Erythroblast (primary cell): Measurements from ENCODE around the gene NNAT.
"Not testable (repeated sequence)": the region's sequence is repeated elsewhere in the genome, so short reads cannot be mapped to it uniquely, and the experiment has no call there.

ENCODE experiments used
- DNase-seq, 2 experiments: peaks; one replicate each; lab custom pipeline; 2025; lab: John Stamatoyannopoulos, UW
- GATA1 ChIP-seq: IDR thresholded peaks from 2 replicates; pipeline ENCODE4 v1.6.1; 2011; ENCODE audit warnings: low read depth, mild to moderate bottlenecking, control low read depth, low read length, moderate library complexity
- POLR2A ChIP-seq: IDR thresholded peaks from 2 replicates; pipeline ENCODE4 v1.6.1; 2011; ENCODE audit warnings: mild to moderate bottlenecking, low read length

NNAT gene

DNA sequence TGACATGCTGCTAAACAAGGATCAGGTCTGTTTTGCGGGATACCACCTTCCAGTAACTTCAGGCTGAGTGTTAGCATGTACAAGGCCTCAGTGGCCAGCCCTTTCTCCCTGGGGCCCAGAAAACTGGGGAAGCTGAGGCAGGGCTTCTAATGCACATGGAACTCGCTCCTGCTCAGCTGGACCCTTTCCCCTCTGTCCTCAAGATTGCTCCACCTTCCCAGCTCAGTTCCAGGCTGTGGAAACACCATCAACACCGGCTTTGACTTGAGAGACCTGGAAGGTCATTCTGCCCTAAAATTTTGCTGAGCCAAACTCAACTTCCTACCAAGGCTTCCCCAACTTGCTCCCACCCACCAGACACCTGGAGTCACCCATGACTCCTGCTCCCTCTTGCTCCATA lies 10.8 kb downstream of the NNAT start:
- DNase-seq, result no peak
- TF ChIP-seq POLR2A (no peak), GATA1 (no peak)

DNA sequence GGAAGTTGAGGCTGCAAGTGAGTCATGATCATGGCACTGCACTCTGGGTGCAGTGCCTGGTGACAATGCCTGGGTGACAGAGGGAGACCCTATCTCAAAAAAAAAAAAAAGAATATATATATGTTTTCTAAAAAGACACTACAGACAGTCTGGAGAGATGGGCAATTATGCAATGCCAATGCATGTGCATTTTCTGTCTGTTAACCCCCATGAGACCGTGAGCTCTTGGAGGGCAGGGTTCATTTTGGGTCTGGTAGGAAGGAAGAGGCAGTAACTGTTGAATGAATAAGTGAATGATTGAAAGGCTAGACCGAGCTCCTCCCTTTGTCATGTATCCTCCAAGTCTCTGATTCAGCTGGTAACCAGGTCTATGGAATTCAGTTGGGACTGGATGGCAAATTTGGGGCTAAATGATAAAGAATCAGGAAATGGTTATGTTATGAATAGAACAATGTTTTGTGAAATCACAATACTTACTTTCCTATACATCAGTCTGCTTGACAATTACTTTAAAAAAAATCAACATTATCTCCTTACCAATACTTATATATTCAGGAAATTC lies 12.2 kb downstream of the NNAT start:
- no peak for DNase-seq
- TF ChIP-seq POLR2A (no peak), GATA1 (no peak)

DNA sequence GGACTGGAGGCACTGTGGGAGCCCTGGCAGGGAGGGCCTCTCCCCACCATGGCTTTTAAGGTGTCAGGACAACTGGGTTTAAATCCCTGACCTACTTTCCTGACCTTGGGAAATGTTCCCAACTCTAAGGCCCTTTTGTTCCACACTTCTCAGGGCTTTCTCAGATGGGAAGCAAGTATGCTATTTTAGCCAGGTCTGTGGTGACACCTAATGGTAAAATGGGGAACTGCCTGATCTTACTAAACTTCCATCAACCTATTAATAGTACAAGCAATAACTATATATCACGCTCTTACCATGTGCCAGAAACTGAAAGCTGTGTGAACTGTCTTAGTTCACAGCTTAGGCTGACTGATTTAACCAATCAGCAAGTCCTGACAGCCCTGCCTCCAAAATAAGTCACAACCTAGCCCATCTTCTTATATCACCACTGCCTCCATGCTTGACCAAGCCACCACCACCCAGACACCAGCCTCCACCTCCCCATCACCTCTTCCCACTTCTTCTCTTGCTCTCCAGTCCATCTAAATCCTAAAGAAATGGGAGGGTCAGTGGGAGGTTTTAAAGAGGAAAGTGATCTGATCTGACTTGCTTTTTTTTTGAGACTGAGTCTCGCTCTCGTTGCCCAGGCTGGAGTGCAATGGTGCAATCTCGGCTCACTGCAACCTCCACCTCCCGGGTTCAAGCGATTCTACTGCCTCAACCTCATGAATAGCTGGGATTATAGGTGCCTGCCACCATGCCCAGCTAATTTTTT lies 13.5 kb downstream of the NNAT start:
- DNase-seq, result peak; percentile 61 to 83
- TF ChIP-seq GATA1, result no peak
- TF ChIP-seq POLR2A, result no peak

DNA sequence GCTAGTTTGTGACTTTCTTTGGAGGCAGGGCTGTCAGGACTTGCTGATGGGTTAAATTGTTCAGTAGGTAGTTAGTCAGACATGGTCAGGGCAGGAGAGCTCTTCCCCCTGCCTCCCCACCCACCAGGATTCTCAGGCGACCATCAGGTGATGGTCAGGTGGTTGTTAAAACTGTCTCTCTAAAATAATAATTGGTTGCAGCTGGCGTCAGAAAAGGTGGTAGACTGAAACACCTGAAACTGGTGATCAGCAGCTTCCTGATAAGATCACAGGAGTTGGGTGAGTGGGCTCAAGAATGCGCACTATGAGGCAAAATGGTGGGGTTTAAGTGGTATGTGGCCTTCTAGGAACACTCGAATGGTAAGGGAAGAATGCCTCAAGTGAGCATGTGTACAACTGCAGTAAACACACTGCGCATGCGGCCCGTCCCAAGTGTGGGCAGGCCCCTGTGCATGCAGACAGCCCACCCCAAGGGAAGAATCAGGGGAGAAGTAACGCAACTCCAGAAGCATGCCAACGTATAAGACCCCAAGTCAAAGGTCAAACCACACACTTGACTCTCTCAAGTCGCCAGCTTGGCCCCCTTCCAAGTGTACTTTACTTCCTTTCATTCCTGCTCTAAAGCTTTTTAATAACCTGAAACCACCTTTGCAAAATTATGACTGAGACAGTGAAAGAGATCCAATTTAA lies 14.5 kb downstream of the NNAT start:
- TF ChIP-seq POLR2A (no peak), GATA1 (no peak)

DNA sequence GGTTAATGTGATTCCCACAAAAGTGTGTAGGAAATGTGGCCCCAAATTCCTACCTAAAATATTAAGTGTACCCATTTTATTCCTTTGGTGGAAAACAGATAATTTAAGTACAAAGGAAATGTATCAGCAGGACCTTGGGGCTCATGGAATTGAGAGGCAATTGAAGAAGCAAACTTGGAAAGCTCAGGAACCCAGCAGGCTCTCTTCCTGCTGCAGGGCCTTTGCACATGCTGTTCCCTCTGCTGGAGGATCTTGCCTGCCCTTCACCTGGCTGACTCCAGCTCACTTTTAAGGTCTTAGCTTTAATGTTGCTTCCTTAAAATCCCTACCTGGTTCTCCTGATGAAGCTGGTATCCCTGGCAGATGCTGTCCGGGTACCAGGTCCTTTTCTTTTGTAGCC lies 16.5 kb downstream of the NNAT start:
- TF ChIP-seq GATA1, result no peak
- TF ChIP-seq POLR2A, result no peak
- no peak for DNase-seq

More for the DNA sequence above, 14.5 kb downstream of the NNAT start:
- DNase-seq, result no peak

DNA sequence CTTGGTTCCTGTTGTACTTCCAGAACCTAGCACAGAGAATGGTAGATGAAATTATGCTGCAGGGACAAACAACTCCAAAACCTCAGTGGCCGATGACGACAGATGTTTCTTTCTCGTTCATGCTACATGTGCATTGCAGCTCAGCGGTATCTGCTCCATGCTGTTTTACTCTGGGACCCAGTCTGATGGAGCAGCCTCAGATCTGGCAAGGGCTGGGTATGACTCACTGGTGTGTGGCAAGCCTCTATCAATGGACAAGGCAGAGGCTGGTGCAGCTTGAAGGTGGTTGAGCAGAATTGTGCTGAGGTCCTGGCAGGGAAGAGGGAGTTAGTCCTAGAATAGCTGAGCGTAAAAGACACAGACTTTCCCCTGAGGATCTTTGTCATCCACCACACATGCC lies 17.0 kb downstream of the NNAT start:
- no peak for TF ChIP-seq GATA1
- TF ChIP-seq POLR2A, result no peak
- DNase-seq, result no peak

DNA sequence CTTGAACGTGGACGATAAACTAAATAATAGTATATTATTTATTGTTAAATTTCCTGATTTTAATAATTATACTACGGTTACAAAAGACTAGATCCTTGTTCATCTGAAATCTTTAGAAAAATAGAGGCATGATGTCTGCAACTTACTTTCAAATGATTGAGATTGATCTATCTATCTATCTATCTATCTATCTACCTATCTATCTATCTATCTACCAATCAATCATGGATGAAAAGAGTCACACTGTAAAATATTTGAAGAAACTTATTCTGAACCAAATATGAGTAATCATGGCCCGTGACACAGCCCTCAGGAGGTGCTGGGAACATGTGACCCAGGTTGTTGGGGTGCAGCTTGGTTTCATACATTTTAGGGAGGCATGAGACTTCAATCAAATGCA lies 18.4 kb downstream of the NNAT start:
- DNase-seq, result no peak
- TF ChIP-seq GATA1, result no peak
- no peak for TF ChIP-seq POLR2A

DNA sequence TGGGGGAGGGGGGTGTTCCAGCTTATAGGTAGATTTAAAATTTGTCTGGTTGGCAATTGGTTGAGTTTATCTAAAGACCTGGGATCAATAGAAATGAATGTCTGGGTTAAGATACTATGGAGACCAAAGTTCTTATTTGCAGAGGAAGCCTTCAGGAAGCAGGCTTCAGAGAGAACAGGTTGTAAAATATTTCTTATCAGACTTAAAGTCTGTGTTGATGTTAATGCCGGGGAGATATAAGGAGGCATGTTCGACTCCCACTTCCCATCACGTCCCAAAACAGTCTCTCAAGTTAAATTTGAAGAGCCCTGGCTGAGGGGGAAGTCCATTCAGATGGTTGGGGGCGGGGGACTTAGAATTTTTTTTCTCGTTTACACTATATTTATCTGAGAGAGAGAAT lies 19.0 kb downstream of the NNAT start:
- TF ChIP-seq GATA1, result no peak
- TF ChIP-seq POLR2A, result no peak
- no peak for DNase-seq

DNA sequence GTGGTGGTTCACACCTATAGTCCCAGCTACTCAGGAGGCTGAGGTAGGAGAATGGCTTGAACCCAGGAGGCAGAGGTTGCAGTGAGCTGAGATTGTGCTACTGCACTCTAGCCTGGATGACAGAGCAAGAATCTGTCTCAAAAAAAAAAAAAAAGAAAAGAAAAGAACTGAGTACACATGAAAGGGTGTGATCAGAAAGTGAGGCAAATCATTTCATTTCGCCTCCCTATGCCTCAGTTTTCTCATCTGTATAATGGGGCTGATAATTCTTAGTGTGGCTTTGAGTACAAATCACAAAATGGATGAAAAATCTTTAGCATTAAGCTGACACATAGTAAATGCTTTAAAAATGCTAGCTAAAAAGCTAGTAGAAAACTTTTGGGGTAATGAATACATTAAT lies 19.8 kb downstream of the NNAT start:
- DNase-seq, result not testable (repeated sequence)

DNA sequence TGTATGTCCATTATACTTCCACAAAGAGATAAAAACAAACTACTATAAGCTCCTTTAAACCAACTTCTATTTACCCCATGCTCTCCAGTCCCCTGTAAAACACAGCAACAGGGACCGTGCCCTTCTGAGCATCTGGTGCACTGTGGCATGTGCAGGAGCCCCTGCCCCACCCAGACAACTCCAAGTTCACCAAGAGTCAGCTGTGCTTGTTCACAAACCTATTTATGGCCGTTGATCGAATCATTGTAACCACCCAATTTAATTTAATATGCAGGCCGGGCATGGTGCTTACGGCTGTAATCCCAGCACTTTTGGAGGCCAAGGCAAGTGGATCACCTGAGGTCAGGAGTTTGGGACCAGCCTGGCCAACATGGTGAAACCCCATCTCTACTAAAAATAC lies 20.3 kb downstream of the NNAT start:
- DNase-seq, result no peak
- no peak for TF ChIP-seq POLR2A
- TF ChIP-seq GATA1, result no peak

DNA sequence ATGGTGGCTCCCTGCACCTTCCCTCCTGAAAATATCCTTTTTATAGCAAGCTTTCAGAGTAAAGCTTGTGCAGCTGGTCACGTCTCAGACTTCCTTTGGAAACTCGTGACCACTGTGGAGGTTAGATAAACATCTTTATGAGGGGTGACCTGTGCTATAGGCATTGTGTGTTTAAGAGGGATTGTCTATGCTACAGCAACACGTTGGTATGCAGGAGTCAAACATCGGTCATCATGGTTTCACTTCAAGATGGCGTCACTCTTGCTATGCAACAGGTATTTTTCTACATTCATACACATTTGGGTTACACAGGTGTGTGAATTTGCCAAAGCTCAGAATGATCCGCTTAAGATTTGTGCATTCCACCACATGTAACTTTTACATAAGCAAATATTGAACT lies 21.2 kb downstream of the NNAT start:
- DNase-seq, result no peak

DNA sequence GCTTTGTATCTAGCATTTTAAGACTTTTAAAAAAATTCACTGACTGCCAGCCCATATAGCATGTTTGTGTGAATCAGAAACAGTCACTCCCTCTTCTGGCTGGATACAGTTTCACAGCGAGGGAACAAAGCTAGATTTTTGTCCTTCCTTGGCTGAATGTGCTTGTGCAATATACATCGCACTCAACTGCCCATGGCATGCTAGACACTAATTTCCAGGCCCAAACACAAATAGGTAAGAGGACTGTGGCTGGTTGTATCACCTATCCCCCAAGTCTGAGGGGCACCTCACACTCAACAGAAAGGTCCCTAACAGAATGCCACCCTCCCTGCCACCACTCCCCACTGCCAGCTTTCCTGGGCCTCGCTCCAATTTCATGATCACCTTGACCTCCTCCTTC lies 22.8 kb downstream of the NNAT start:
- TF ChIP-seq GATA1 (no peak), POLR2A (no peak)
- no peak for DNase-seq

More for the DNA sequence above, 21.2 kb downstream of the NNAT start:
- TF ChIP-seq POLR2A (no peak), GATA1 (no peak)

DNA sequence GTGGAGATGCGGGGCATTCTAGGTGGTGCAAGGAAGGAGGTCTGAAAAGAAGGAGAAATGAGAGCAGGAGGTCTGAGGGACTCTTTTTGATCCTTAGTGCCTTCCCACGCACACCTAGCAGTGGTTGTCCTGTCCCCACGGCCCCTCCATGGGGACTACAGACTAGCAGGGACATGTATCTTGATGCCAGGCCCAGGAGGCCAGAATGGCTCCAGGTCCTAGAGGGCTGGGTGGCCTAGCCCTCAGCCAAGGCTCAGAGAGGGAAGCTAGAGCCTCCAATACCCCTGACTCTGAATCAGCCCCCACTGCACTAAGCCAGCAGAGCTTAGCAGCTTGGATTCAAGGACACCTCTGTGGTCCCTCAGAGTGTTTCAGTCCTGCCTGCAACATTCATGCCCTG lies 23.3 kb downstream of the NNAT start:
- DNase-seq, result no peak
- TF ChIP-seq GATA1 (no peak), POLR2A (no peak)

DNA sequence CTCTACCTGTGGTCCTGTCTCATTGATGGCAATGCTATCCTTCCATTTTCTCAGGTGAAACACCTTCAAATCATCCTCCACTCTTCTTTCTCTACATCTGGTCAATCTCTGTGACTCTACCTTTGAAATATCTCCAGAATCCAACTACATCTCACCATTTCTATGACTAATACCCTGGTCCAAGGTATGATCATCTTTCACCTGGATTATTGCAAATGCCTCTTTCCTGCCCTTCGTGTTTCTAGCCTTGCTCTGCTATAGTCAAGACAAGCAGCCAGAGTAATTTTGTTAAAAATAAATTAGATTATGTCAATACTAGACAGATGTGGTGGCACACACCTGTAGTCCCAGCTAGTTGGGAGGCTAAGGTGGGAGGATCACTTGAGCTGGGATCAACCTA lies 24.5 kb downstream of the NNAT start:
- DNase-seq, result no peak
- no peak for TF ChIP-seq GATA1
- no peak for TF ChIP-seq POLR2A

DNA sequence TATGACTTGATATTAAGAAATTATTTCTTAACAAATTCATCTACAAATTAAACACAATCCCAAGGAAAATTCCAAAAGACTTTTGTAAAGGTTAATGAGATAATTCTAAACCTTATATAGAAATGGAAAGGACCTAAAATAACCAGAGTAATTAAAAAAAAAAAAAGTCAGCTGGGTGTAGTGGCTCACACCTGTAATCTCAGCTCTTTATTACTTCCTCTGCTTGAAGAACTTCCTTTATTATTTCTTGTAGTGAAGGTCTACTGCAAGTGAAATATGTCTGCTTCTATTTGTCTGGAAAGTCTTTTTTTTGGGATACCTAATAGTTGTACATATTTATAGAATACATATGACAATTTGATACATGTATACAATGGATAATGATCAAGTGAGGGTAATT lies 26.9 kb downstream of the NNAT start:
- no peak for TF ChIP-seq GATA1
- TF ChIP-seq POLR2A, result no peak
- no peak for DNase-seq

DNA sequence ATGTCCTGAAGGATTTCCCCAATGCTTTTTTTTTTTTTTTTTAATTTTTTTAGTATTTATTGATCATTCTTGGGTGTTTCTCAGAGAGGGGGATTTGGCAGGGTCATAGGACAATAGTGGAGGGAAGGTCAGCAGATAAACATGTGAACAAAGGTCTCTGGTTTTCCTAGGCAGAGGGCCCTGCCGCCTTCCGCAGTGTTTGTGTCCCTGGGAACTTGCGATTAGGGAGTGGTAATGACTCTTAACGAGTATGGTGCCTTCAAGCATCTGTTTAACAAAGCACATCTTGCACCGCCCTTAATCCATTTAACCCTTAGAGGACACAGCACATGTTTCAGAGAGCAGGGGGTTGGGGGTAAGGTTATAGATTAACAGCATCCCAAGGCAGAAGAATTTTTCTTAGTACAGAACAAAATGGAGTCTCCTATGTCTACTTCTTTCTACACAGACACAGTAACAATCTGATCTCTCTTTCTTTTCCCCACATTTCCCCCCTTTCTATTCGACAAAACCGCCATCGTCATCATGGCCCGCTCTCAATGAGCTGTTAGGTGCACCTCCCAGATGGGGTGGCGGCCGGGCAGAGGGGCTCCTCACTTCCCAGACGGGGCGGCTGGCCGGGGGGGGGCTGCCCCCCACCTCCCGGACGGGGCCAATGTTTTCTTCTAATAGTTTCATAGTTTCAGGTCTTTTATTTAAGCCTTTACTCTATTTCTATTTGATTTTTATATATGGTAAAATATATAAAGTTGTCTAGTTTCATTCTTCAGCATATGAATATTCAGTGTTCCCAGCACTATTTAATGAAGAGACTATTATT lies 29.3 kb downstream of the NNAT start:
- not testable (repeated sequence) for DNase-seq

DNA sequence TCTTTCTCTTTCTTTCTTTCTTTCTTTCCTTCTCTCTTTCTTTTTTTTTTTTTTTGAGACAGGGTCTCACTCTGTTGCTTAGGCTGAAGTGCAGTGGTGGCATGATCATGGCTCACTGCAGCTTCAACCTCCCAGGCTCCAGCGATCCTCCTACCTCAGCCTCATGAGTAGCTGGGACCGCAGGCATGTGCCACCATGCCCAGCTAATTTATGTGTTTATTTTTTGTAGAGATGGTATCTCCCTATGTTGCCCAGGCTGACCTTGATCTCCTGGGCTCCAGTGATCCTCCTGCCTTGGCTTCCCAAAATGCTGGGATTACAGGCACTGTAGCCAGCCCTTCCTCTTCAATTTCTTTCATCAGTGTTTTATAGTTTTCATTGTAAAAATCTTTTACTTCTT lies 30.6 kb downstream of the NNAT start:
- not testable (repeated sequence) for DNase-seq
